ENCODE measurements around the gene AK5.
"Not testable (repeated sequence)": the region's sequence is repeated elsewhere in the genome, so short reads cannot be mapped to it uniquely, and the experiment has no call there.

The AK5 gene

DNA sequence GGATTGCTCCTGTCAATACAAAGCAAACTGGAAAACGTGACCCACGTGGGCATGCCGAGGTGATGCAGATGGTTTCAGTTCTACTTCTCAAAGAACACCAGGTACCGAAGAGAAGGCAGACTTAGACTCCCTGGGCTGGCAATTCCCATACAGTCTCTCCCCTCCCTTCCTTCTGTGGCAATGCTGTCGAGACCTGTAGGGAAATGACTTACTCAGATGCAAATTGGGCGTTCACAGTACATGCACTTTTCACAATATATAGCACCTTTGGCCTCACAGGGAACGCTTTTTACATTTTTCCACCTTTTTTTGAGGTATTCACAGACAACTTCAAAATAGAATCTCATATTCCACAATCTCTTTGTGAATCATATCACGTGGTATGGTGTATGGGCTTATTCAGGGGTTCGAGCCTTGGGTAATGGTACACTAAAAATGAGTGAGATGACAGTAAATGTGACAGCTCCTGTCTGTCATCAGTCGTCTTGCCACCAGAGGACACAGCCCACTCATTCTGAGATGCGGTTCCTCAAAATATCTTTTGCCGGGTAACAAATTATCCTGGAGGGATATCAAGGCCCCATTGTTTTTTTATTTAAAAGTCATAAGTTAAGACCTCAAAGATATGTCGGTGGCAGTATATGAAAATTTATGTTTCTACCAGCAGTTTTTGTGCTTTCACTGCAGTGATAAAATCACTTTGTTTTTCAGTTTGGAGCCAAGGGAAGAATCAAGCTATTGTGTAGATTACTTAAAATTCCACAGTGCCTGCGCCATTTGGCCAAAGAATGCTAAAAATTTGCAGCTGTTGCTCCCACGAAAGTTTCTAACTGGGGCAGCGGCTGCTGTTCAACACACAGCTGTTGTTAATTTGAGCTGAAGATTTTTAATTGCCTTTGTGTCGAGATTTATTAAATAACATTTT lies 232.3 kb downstream of the AK5 start:
- no peak for DNase-seq

DNA sequence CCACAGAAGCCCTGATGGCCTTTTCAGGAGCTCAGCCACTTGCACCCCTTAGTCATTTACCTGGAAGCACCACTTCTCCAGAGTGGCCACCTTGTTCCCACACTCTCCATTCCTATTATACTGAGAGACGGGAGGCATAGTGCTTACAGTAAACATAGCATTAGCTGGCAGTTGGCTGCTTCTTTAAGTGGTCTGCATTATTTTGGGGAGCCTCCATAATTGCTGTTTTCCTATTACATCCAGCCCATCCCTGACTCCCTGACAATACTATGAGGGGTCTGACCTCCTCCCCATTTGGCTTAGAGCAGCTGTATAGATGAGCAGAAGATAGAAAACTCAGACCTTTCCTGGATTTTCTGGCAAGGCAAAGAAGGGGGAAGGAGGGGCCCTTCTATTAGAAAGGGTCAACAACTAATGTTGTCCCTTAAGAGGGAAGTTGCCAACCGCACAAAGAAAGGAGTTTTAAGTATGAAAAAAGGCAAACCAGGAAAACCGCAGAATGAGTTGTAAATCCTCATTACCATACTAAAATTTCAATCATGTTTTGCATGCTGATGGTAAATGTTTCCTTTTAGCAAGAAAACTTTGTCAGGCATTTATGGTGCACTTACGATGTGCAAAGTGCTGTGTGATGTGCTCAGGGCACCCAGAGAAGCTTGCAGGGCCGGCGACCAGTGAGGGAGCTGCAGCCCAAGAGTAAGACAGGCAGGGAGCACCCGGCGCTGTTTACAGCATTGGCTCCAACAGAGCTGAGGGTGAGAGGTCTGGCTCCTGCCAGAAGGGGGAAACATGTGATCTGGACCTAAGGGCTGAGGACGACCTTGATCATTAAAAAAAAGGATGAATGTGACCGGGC lies 233.3 kb downstream of the AK5 start:
- no peak for DNase-seq

DNA sequence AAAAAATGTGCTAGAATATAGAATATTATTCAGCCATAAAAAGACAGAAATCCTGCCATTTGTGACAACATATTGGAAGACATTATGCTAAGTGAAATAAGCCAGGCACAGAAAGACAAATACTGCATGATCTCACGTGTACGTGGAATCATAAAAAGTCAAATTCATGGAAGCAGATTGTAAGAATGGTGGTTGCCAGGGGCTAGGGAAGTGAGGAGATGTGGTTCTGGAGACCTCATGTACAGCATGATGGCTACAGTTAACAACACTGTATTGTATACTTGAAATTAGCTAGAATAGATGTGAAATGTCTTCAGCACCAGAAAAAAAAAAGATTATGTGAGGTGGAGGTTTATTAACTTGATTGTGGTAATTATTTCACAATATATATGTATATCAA lies 234.3 kb downstream of the AK5 start:
- DNase-seq = no peak

DNA sequence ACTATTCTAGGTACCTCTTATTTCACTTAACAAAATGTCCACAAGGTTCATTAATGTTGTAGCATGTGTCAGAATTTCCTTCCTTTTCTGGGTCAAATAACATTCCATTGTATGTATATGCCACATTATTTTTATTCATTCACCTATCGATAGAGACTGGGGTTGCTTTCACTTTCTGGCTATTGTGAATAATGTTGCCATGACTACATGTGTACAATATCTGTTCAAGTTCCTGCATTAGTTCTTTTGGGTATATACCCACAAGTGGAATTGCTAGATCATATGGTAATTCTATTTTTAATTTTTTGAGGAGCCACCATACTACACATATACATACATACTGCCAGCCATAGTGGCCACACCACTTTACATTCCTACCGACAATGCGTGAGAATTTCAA lies 242.2 kb downstream of the AK5 start:
- DNase-seq = no peak

DNA sequence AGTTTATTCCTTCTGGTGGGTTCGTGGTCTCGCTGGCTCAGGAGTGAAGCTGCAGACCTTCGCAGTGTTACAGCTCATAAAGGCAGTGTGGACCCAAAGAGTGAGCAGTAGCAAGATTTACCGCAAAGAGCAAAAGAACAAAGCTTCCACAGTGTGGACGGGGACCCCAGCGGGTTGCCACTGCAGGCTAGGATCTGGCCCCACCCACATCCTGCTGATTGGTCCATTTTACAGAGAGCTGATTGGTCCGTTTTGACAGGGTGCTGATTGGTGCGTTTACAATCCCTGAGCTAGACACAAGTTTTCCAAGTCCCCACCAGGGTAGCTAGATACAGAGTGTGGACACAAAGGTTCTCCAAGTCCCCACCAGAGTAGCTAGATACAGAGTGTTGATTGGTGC lies 249.3 kb downstream of the AK5 start:
- not testable (repeated sequence) for DNase-seq

DNA sequence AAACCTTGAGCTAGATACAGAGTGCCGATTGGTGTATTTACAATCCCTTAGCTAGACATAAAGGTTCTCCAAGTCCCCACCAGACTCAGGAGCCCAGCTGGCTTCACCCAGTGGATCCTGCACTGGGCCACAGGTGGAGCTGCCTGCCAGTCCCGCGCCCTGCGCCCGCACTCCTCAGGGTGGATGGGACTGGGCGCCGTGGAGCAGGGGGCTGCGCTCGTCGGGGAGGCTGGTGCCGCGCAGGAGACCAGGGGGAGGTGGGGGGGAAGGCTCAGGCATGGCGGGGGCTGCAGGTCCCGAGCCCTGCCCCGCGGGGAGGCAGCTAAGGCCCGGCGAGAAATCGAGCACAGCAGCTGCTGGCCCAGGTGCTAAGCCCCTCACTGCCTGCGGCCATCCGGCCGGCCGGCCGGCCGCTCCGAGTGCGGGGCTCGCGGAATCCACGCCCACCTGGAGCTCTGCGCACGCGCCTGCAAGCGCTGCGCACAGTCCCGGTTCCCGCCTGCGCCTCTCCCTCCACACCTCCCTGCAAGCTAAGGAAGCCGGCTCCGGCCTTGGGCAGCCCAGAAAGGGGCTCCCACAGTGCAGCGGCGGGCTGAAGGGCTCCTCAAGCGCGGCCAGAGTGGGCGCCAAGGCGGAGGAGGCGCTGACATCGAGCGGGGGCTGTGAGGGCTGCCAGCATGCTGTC lies 249.9 kb downstream of the AK5 start:
- DNase-seq = not testable (repeated sequence)

DNA sequence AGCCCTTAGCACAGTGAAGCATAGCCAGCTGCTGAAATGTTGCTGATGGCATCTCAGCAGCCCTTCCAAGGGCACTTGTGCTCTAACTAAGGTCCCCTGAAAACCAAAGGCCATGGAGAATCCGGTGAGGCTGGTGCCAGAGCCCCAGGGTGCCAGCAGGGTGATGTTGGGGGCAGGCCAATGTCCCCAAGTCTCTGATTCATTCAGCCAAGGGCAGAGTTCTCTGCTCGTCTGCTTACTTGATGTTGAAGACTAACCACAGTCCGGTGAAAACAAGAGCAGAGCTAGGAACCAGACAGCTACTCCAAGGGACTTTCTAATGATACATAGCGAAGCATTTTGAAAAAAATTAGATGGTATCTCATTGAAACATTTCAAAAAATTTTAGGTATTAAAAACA lies 250.8 kb downstream of the AK5 start:
- no peak for DNase-seq

DNA sequence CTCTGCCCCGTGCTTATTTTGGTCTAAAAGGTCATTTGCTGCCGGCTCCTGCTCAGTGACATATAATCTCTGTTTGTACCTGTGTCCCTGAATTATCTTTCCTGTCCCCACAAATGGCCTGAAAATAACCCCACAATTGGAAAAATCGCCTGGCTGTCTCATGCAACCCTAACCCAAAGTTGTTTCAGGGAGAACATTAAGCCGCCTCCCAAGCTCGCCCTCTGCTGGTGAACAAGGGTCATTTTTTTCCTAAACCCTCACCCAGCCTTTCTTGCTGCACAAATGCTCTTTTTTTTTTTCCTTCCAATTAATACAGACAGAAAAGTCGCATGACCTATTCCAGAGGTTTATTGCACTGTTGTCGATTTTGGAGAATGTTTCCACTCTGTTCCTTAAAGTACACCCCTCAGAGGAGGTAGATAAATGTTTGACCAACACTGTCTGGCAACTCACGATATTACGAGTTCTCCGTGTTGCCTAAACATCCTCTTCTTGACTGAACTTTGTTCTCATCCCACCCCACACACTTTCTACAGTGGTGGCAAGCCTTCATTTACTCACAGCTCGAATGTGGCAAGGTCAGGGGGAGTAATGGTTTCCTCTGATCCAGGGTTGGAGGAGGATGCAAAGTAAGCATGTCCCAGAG lies 252.0 kb downstream of the AK5 start:
- DNase-seq = peak; percentile 12

DNA sequence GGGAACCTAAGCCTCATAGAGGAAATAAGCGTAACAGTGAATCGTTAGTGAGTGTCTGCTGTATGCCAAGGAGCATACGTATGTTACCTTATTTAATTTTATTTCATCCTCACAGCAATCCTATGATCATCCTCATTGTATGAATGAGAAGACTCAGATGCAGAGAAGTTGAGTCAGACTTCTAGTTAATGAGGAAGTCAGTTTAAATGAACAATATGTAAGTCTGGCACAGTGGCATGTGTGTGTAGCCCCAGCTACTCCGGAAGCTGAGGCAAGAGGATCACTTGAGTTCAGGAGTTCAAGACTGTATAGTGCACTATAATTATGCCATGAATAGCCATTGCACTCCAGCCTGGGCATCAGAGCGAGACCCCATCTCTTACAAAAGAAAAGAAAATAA lies 252.6 kb downstream of the AK5 start:
- no peak for DNase-seq

DNA sequence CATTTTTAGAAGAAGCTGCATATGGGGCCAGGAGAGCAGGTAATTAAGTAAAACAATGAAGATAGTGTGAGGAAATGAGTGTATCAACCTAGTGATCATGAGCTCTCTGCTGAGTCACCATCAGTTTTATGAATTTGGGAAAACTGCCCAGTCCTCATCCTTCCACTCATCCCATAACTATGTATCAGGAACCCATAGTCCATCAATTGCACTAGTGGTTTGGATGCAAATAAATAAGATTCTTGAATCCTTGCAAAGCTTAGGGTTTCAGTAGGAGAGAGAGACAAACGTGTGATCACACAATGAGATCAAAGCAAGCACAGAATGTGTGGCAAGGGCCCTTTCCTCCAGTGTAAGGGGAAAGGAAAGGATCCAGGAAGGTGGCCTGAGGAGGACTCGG lies 255.0 kb downstream of the AK5 start:
- no peak for DNase-seq

DNA sequence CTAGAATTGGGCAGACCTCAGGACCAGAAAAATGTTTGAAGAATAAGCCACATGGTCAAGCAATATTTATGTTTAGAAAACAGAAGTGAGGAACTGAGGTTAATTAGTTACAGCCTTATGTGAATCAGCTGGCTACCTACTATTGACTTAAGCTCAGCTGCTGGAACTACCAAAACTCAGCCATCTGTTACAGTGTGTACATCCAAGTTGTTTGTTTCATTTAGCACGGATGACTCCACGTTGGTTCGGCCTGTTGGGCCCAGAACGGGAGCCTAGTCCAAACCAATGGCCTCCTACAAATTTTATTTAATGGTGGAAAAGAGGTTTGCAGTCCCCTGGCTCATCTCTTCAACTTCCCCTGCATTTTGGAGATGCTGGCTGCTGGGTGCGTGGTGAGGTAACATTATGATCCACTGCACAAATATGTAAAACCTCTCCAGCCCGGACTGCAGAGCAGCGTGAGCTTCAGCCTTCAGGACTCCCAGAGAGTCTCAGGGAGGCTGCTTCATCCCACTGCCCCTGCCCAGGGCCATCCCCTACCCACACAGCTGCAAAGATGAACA lies 257.2 kb downstream of the AK5 start:
- no peak for DNase-seq

DNA sequence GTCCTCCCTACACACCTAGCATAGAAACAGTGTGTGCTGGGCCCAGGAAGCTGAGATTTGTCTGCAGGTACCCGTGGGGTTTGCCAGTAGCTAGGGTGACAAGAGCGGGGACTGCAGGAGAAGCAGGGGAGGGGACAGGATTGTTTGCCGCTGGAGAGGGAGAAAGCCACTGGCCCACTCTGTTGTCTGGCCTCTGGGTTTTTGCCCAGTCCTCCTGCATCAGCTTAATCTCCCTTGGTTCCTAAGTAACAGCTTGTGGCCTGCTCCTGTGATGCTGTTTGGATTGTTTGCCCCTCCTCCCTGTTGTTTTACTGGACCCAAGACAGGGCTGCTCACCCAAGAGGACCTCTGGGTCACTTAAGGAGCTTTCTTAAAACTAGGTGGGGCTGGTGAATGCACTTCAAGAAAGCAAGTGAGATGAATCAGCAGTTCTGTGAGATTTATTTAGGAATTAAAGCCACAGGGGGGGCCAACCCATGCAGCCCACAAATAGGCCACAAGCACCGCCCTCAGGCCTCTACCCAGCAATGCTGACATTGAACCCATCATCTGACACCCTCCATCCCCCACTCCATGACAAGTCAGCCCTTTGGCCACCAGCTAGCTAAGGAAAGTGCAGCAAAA lies 257.8 kb downstream of the AK5 start:
- no peak for DNase-seq

DNA sequence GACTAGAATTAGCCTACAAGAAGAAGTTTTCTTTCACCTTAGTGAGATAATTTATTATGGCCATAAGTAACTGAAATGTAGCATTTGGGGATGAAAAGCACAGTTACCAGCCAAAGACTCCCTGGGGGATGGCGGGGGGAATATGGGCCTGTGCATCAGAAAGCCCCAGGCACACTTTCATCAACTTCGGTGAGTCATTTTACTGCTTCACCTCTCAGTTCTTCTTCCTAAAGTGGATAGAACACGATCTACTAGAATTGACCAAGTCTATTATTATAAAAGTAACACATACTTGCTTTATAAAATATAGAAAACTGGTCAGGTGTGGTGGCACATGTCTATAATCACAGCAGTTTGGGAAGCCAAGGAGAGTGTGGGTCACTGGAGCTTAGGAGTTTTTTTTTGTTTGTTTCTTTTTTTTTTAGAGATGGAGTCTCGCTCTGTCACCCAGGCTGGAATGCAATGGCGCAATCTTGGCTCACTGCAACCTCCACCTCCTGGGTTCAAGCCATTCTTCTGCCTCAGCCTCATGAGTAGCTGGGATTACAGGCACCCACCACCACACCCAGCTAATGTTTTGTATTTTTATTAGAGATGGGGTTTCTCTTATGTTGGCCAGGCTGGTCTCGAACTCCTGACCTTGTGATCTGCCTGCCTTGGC lies 258.8 kb downstream of the AK5 start:
- no peak for DNase-seq

DNA sequence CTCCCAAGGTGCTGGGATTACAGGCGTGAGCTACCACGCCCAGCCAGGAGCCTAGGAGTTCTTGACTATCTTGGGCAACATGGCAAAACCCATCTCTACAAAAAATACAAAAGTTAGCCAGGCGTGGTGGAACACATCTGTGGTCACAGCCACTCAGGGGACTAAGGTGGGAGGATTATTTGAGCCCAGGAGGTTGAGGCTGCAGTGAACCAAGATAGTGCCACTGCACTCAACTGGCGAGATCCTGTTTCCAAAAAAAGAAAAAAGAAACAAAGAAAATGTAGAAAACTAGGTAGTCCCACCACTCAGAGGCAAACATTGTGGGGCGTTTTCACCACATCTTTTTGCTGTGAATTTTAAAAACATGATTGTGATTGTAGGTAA lies 259.3 kb downstream of the AK5 start:
- DNase-seq = no peak

DNA sequence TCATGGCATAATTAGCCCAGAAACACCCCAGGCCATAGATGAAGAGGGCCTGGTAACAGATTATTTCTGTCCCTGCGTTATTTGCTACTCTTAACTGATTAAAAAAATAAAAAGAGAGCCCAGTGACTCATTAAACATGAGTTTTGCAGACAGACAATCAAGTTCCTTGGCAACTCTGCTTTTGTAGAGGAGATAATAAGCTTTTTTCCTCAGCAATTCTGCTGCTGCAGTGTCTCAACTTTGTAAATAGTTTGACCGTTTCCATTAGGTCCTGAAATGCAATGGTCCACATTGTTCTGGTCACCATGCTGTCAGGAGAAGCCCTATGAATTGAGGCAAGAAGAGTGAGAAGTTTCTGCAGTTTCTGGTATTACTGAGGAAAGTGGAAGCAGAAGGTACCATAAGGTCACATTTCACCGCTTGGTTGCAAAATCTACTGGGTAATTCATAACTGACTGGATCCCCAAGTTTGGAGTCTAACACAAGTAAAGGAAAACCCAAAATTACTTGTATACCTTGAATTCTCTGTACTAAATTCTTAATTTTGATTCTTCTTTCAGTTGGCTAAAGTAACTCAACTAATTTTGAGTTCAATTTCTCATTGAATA lies 261.1 kb downstream of the AK5 start:
- no peak for DNase-seq

DNA sequence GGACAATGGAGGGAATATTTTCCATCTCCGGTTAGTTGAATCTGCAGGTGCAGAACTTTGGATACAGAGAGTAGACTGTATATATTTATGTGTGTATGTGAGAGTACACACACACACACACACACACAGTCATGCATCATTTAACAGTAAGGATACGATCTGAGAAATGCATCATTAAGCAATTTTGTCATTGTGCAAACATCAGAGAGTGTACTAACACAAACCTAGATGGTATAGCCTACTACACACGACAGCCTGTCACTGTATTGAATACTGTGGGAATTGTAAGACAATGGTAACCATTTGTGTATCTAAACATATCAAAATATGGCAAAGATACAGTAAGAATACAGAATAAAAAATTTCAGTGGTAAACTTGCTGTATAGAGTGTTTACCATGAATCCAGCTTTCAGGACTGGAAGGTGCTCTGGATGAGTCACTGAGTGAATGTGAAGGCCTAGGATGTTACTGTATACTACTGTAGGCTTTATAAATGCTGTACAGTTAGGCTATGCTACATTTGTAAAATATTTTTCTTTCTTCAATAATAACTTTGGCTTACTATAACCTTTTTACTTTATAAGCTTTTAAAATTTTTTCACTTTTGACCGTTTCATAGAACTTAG lies 262.1 kb downstream of the AK5 start:
- no peak for DNase-seq

DNA sequence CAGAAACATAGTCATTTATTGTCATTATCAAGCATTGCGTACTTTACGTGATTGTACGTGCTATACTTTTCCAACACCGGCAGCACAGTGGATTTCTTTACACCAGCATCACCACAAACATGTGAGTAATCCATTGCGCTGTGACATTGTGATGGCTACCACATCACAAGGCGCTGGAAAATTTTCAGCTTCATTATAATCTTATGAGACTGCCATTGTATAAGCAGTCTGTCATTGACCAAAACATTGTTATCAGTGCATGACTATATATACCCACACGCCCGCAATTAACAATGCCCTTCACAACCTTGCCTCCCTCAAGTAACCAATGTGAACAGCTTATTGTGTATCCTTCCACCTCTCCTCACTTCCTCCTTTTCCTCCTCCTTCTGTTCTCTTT lies 263.0 kb downstream of the AK5 start:
- no peak for DNase-seq

DNA sequence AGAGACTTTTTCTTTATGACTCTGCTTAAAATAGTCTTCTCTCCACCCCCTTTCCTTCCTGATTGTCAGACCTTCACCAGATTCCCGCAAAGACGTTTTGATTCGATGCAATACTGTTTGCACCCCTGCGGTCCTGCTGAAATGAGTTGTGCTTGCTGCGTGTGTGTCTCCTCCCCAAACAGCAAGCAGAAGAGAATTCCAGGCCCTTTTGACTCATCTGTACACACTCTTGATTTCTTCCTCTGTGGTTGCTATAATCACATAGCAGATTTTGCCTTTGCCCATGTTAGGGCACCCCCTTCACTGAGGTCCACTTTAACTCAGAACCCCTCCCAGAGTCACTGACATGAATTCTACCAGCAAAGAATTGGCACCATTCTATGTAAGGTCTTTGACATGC lies 264.2 kb downstream of the AK5 start:
- DNase-seq = no peak

DNA sequence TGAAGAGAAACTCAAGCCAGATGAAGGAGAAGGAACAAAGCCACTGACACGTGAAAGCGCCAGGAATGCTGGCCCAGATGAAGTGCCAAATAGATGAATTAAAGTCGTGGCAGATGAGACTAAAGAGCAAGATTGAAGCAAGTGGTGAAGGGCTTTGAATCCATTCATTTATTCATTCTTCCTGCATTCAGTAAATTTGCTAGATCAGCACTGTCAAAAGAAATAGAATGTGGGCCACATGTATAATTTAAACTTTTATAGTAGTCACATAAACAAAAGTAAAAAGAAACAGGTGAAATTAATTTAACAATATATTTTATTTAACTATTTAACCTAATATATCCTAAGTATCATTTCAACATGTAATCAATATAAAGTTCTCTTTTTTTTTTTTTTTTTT lies 265.1 kb downstream of the AK5 start:
- no peak for DNase-seq

DNA sequence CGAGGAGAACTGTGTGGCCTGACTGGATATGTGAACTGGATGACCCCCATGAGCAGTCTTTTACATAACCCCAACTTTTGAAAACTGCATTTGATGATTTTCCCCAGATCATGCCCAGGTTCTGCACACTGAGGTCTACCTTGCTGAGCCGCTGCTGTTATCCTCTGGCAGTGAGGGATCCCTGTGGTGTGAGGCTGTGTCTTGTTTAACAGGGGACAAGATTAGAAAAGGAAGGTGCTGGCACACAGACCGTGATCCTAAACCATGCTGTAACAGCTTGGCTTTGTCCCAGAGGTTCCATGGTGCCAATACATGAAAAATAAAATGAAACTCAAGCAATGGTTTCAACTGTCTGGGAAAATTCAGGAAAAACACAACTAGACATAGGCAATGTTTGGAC lies 266.5 kb downstream of the AK5 start:
- no peak for DNase-seq

DNA sequence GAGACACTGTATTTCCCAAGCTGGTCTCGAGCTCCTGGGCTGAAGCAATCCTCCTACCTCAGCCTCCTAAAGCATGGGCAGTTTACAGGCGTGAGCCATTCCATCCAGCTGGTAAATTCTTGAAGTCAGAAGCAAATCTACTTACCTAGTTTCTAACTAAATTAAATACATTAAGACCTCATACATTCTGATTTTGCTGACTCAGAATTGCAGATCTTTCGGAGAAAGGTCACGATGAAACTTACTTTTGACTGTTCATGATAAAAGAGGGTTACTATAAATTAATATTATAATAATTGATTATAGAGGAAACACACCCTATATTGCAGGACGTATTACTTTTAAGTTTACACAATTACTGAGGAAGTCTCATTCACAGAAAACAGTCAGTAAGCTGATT lies 268.3 kb downstream of the AK5 start:
- DNase-seq = no peak

Measured in NCI-H2029 treated with DMSO at 0.1 percent for 48 hours (cell line).